Measurements from ENCODE around the gene MYO18A. TPM values are rescaled to one million over a fixed set of nuclear protein-coding genes. Genes with fewer than 3 reads are reported as not detected.

Gene MYO18A
- total and polyA plus RNA-seq, 12 donors, result 61.4 to 442 (median 327) TPM

- TF ChIP-seq CTCF (IDR thresholded peaks at IDR 0.05), result no peak
- Histone ChIP-seq H3K4me3 (no peak overlapping the region), H3K27ac (no peak overlapping the region), H3K36me3 (no peaks in the 10 kb centered on the region), H3K9me3 (peaks cover 0 to 20% (median 4%) of the 10 kb centered on the region in 11 donors), H3K27me3 (peaks cover 0 to 35% (median 26%) of the 10 kb centered on the region in 7 donors), H3K4me1 (peaks cover 0 to 14% (median 4%) of the 10 kb centered on the region in 9 donors)
- ATAC-seq (no peak), DNase-seq (no peak)
- WGBS, 2 donors, result 73 to 75% methylated on average over 10 of the region's 10 CpGs
- intact Hi-C loops (cut with DNase I), result no loop called here
These were observed 142.5 kb downstream of the MYO18A start for GRCh38 chr17:29037739-29038084.

GRCh38 chr17:29036584-29036983 lies 143.6 kb downstream of the MYO18A start:
- peaks cover 0 to 20% (median 4%) of the 10 kb centered on the region in 11 donors for H3K9me3 ChIP-seq
- no peak overlapping the region for H3K4me3 ChIP-seq
- 75 to 79% methylated on average over 5 of the region's 5 CpGs for WGBS, 2 donors
- H3K27ac ChIP-seq, result no peak overlapping the region
- H3K4me1 ChIP-seq, result peaks cover 0 to 4% (median 0%) of the 10 kb centered on the region in 9 donors
- ATAC-seq, result no peak
- no peak for DNase-seq
- H3K36me3 ChIP-seq, result no peaks in the 10 kb centered on the region
- intact Hi-C loops (cut with DNase I), result no loop called here
- H3K27me3 ChIP-seq, result peaks cover 0 to 45% (median 35%) of the 10 kb centered on the region in 7 donors
- TF ChIP-seq CTCF (IDR thresholded peaks at IDR 0.05), result no peak

- H3K4me1 ChIP-seq, result no peaks in the 10 kb centered on the region
- no peak overlapping the region for H3K27ac ChIP-seq
- DNase-seq (no peak), ATAC-seq (no peak)
- no peak for TF ChIP-seq CTCF (IDR thresholded peaks at IDR 0.05)
- no peaks in the 10 kb centered on the region for H3K36me3 ChIP-seq
- no peak overlapping the region for H3K4me3 ChIP-seq
- intact Hi-C loops (cut with DNase I), result no loop called here
- peaks cover 0 to 65% (median 41%) of the 10 kb centered on the region in 7 donors for H3K27me3 ChIP-seq
- 29 to 35% methylated on average over 1 of the region's 1 CpG for WGBS, 2 donors
- peaks cover 0 to 20% (median 4%) of the 10 kb centered on the region in 11 donors for H3K9me3 ChIP-seq
These were observed 145.7 kb downstream of the MYO18A start for GRCh38 chr17:29034510-29034909.

- peaks cover 0 to 60% (median 41%) of the 10 kb centered on the region in 7 donors for H3K27me3 ChIP-seq
- 31% methylated on average over 6 of the region's 6 CpGs for WGBS, 2 donors
- H3K36me3 ChIP-seq, result no peaks in the 10 kb centered on the region
- intact Hi-C loops (cut with DNase I), result no loop called here
- TF ChIP-seq CTCF (IDR thresholded peaks at IDR 0.05), result no peak
- no peak overlapping the region for H3K27ac ChIP-seq
- no peak for ATAC-seq
- H3K4me3 ChIP-seq, result no peak overlapping the region
- peaks cover 0 to 20% (median 4%) of the 10 kb centered on the region in 11 donors for H3K9me3 ChIP-seq
- H3K4me1 ChIP-seq, result no peaks in the 10 kb centered on the region
- DNase-seq, result no peak
These were observed 147.4 kb downstream of the MYO18A start for GRCh38 chr17:29032857-29033197.

Measured in heart right ventricle (tissue), 16 donors.